Pancreas (tissue), 10 donors: Measurements from ENCODE around the gene ARHGAP32. TPM values are rescaled to one million over a fixed set of nuclear protein-coding genes. Genes with fewer than 3 reads are reported as not detected.
"Not testable (repeated sequence)": the region's sequence is repeated elsewhere in the genome, so short reads cannot be mapped to it uniquely, and the experiment has no call there.

ENCODE experiments used
- ATAC-seq, 4 donors: fragments of 200-7000 bp; cut with Tn5 transposase; one replicate each; pipeline versions ENCODE4 v1.8.0 to v1.9.1; 2020; ENCODE audit warnings: mild to moderate bottlenecking in 4 of 4, moderate library complexity in 4 of 4
- DNase-seq, 6 donors: peaks; one replicate each; pipeline ENCODE4 v3.0.0-alpha.2; 2020
- FAIRE-seq: peaks from 2 replicates; lab custom pipeline; 2012; peaks lifted over from hg19 to GRCh38; lab: Jason Lieb, UNC
- H3K27ac ChIP-seq, 4 donors: fragments of 200-600 bp; sonication (generic); 1 replicate in 3 of 4; 2 replicates in 1 of 4; pipeline versions ENCODE4 v1.5.0 to v1.8.0; 2020
- H3K27me3 ChIP-seq, 4 donors: fragments of 200-600 bp; one replicate each; pipeline ENCODE4 v1.8.0; 2021
- H3K36me3 ChIP-seq, 3 donors: fragments of 200-600 bp; sonication (generic) in 1 of 3; one replicate each; pipeline versions ENCODE4 v1.5.0 to v1.8.0; 2020 to 2021
- H3K4me1 ChIP-seq, 3 donors: fragments of 200-600 bp; one replicate each; pipeline ENCODE4 v1.8.0; 2021
- H3K4me3 ChIP-seq, 4 donors: fragments of 200-600 bp; sonication (generic) in 2 of 4; one replicate each; pipeline versions ENCODE4 v1.5.0 to v1.8.0; 2020 to 2021
- H3K9me3 ChIP-seq, 4 donors: fragments of 200-600 bp; one replicate each; pipeline ENCODE4 v1.8.0; 2021
- WGBS, 2 donors: extraction: QIAGEN DNeasy Blood & Tissue Kit; methylation state at CpG; one replicate each; pipeline ENCODE4 v1.1.7; 2013; 5-methylcytosine and 5-hydroxymethylcytosine counted together
- intact Hi-C, 3 donors: fragments of 100-400 bp; cut with DNase I; formaldehyde crosslinking; loops; one replicate each; pipeline versions ENCODE4 v1.11.1 to v1.14.2; 2022
- polyA plus RNA-seq, 2 donors: library from polyadenylated mRNA; stranded (reverse); fragments of 200-250 nt; gene quantifications; one replicate each; pipeline ENCODE4 v1.2.3, GENCODE V29; 2013
- total RNA-seq, 6 donors: library from RNA; stranded (reverse); fragmentation: NEBNext Ultra II Directional in 4 of 6; extraction: Animal tissue kit (Norgen Biotek cat#: 25700) in 4 of 6; gene quantifications; one replicate each; pipeline versions ENCODE4 v1.2.1 to v1.2.4, GENCODE V29; 2021 to 2023
- TF ChIP-seq, protein P1 (sequence below), 4 donors: fragments of 200-600 bp; sonication (generic) in 3 of 4; IDR thresholded peaks; one replicate each; pipeline versions ENCODE4 v1.5.0 to v1.8.0; 2021; ENCODE audit warnings: antibody characterized with exemption in 4 of 4
- donor health status: healthy with polysubstance abuse.
- donor health status: DM: no; HTN: no; CAD: no; lungs with moderate emphysema.
- donor health status: DM: no; HTN: no; CAD: no.
- donor health status: control.
- donor health status: control.
- donor health status: Bipolar disorder and iron deficiency.
- donor health status: DM: yes; HTN: yes; CAD: no.
- donor health status: DM: no; HTN: no; CAD: no.
- donor health status: DM: no; HTN: no; CAD: no.
- donor health status: DM: yes; HTN: yes; CAD: no.

Gene ARHGAP32
- total and polyA plus RNA-seq, 8 donors, result 5.0 to 36.6 (median 22.3) TPM

DNA sequence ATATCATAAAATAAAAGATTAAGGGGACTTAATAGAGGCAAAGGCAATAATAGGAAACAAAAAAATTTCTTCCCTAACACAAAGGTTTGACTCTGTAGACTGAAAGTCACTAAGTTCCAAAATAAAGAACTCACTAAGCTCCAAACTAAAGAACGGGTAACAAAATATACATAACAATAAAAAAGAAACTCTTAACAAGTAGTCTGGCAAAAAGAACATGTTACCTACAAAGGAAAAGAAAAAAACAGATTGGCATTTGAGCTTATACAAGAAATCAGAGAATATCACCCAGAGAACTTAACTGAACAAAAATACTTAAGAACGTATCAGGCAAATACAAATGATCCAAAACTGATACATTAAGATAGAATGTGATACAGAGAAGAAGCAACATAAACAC lies 7.5 kb downstream of the ARHGAP32 start:
- H3K27ac ChIP-seq, result no peak overlapping the region
- H3K4me1 ChIP-seq, result peaks cover 2 to 8% (median 6%) of the 10 kb centered on the region in 3 donors
- no peak for DNase-seq
- H3K36me3 ChIP-seq, result no peaks in the 10 kb centered on the region
- H3K4me3 ChIP-seq, result no peak overlapping the region
- TF ChIP-seq, protein P1, sequence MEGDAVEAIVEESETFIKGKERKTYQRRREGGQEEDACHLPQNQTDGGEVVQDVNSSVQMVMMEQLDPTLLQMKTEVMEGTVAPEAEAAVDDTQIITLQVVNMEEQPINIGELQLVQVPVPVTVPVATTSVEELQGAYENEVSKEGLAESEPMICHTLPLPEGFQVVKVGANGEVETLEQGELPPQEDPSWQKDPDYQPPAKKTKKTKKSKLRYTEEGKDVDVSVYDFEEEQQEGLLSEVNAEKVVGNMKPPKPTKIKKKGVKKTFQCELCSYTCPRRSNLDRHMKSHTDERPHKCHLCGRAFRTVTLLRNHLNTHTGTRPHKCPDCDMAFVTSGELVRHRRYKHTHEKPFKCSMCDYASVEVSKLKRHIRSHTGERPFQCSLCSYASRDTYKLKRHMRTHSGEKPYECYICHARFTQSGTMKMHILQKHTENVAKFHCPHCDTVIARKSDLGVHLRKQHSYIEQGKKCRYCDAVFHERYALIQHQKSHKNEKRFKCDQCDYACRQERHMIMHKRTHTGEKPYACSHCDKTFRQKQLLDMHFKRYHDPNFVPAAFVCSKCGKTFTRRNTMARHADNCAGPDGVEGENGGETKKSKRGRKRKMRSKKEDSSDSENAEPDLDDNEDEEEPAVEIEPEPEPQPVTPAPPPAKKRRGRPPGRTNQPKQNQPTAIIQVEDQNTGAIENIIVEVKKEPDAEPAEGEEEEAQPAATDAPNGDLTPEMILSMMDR (IDR thresholded peaks at IDR 0.05), result no peak
- no peak for ATAC-seq
- H3K9me3 ChIP-seq, result no peaks in the 10 kb centered on the region
- FAIRE-seq, result no peak
- no peaks in the 10 kb centered on the region for H3K27me3 ChIP-seq
- intact Hi-C loops, result no loop called here
- WGBS, 2 donors, result 92 to 93% methylated on average over 2 of the region's 2 CpGs

DNA sequence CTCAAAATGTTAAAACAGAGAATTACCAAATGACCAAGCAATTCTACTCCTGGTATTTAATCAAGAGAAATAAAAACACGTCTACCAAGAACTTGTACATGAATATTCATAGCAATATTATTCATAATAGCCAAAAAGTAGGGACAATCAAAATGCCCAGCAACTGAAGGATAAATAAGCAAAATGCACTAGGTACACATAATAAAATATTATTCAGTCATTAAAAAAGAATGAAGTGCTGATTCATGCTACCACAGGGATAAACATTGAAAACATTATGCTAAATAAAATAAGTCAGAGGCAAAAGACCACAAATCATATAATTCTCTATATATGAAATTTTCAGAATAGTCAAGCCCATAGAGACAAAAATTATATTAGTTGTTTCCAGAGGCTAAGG lies 24.8 kb downstream of the ARHGAP32 start:
- ATAC-seq, result no peak
- intact Hi-C loops, result no loop called here
- Histone ChIP-seq H3K27ac (no peak overlapping the region), H3K4me3 (no peak overlapping the region), H3K4me1 (peaks cover 4 to 12% (median 9%) of the 10 kb centered on the region in 3 donors), H3K9me3 (no peaks in the 10 kb centered on the region), H3K36me3 (no peaks in the 10 kb centered on the region), H3K27me3 (no peaks in the 10 kb centered on the region)
- no peak for FAIRE-seq
- TF ChIP-seq, protein P1 (IDR thresholded peaks at IDR 0.05), result no peak
- WGBS, 2 donors, result 66 to 70% methylated on average over 1 of the region's 1 CpG
- DNase-seq, result no peak

DNA sequence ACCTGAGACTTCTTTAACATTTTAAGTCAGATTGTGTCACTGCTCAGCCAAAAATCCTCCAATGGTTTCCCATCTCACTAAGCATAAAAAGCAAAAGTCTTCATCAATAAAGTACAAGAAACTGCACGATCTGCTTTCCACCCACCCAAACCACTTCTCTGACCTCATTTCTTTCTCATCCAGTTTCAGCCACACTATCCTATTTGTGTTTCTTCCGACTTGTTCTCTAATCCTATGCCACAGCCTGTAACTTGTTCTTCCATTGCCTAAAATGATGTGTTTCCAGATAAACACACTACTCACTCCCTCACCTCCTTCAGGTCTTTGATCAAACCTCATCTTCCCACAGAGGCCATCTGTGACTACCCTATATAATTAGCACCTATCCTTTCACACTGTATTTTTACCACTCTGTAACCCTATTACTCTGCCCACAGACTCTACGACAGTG lies 28.4 kb downstream of the ARHGAP32 start:
- TF ChIP-seq, protein P1 (IDR thresholded peaks at IDR 0.05), result no peak
- no peak for ATAC-seq
- no peaks in the 10 kb centered on the region for H3K36me3 ChIP-seq
- no peak overlapping the region for H3K27ac ChIP-seq
- WGBS, 2 donors, result 92 to 94% methylated on average over 3 of the region's 3 CpGs
- H3K27me3 ChIP-seq, result no peaks in the 10 kb centered on the region
- no peak for FAIRE-seq
- intact Hi-C loops, result no loop called here
- peaks cover 4 to 12% (median 9%) of the 10 kb centered on the region in 3 donors for H3K4me1 ChIP-seq
- DNase-seq, result no peak
- H3K9me3 ChIP-seq, result no peaks in the 10 kb centered on the region
- H3K4me3 ChIP-seq, result no peak overlapping the region

DNA sequence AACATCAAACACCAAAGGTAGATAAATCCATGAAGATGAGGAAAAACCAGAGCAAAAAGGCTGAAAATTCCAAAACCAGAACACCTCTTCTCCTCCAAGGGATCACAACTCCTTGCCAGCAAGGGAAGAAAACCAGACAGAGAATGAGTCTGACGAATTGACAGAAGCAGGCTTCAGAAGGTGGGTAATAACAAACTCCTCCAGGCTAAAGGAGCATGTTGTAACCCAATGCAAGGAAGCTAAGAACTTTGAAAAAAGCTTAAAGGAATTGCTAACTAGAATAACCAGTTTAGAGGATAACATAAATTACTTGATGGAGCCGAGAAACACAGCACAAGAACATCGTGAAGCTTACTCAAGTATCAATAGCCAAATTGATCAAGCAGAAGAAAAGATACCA lies 35.0 kb downstream of the ARHGAP32 start:
- FAIRE-seq, result not testable (repeated sequence)

DNA sequence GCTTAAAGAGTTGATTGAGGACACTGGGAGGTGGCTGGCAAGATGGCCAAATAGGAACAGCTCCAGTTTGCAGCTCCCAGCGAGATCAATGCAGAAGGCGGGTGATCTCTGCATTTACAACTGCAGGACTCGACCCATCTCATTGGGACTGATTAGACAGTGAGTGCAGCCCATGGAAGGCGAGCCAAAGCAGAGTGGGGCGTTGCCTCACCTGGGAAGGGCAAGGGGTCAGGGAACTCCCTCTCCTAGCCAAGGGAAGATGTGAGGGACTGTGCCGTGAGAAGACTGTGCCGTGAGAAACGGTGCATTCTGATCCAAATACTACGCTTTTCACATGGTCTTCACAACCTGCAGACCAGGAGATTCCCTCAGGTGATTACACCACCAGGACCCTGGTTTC lies 36.4 kb downstream of the ARHGAP32 start:
- DNase-seq, result no peak
- no peaks in the 10 kb centered on the region for H3K27me3 ChIP-seq
- no peak overlapping the region for H3K27ac ChIP-seq
- ATAC-seq, result no peak
- H3K4me1 ChIP-seq, result no peaks in the 10 kb centered on the region
- no peak overlapping the region for H3K4me3 ChIP-seq
- WGBS, 2 donors, result 93 to 96% methylated on average over 9 of the region's 9 CpGs
- no peak for FAIRE-seq
- TF ChIP-seq, protein P1 (IDR thresholded peaks at IDR 0.05), result no peak
- intact Hi-C loops, result no loop called here
- H3K36me3 ChIP-seq, result no peaks in the 10 kb centered on the region
- no peaks in the 10 kb centered on the region for H3K9me3 ChIP-seq

More for the DNA sequence above, 35.0 kb downstream of the ARHGAP32 start:
- H3K9me3 ChIP-seq, intact Hi-C loops, H3K4me3 ChIP-seq, H3K27me3 ChIP-seq, H3K4me1 ChIP-seq, H3K27ac ChIP-seq, DNase-seq, H3K36me3 ChIP-seq, ATAC-seq: not testable (repeated sequence)
- WGBS, 2 donors, result 96% methylated on average over 3 of the region's 3 CpGs
